DOHH2 (cell line): ENCODE measurements around the gene CCL2.

Experiments
- H3F3A ChIP-seq: fragments of 200-600 bp; sonication (generic), shearing (Covaris generic); 2 replicates; pipeline ENCODE4 v1.6.0; 2016; ENCODE audit warnings: antibody characterized with exemption, mild to moderate bottlenecking; ENCODE audit not compliant: control insufficient read depth, insufficient read depth
- H3K27ac ChIP-seq: fragments of 200-600 bp; sonication (generic); 2 replicates; pipeline ENCODE4 v1.5.1; 2014; ENCODE audit warnings: low read depth, mild to moderate bottlenecking, low read length, moderate library complexity
- H3K27me3 ChIP-seq: fragments of 200-600 bp; sonication (generic); 2 replicates; pipeline ENCODE4 v1.6.1; 2014; ENCODE audit warnings: mild to moderate bottlenecking, low read length, mixed read lengths; ENCODE audit not compliant: control insufficient read depth
- H3K36me3 ChIP-seq: fragments of 200-600 bp; sonication (generic); 2 replicates; pipeline ENCODE4 v1.6.1; 2014; ENCODE audit warnings: mild to moderate bottlenecking, low read length, moderate library complexity, mixed read lengths; ENCODE audit not compliant: control insufficient read depth
- H3K4me1 ChIP-seq: fragments of 200-600 bp; sonication (generic); 2 replicates; pipeline ENCODE4 v1.6.1; 2014; ENCODE audit warnings: mild to moderate bottlenecking, low read length, mixed read lengths; ENCODE audit not compliant: control insufficient read depth
- H3K4me2 ChIP-seq: fragments of 200-600 bp; sonication (generic); 2 replicates; pipeline ENCODE4 v1.6.0; 2014; ENCODE audit warnings: mild to moderate bottlenecking, low read length, moderate library complexity
- H3K4me3 ChIP-seq: fragments of 200-600 bp; sonication (generic); 2 replicates; pipeline ENCODE4 v1.5.1; 2014; ENCODE audit warnings: mild to moderate bottlenecking, low read length, mixed read lengths
- H3K79me2 ChIP-seq: fragments of 200-600 bp; sonication (generic); 2 replicates; pipeline ENCODE4 v1.6.1; 2014; ENCODE audit warnings: mild to moderate bottlenecking, low read length, mixed read lengths; ENCODE audit not compliant: control insufficient read depth
- H3K9me2 ChIP-seq: fragments of 200-600 bp; sonication (generic); replicated peaks from 2 replicates; pipeline ENCODE4 v1.6.1; 2014; ENCODE audit warnings: mild to moderate bottlenecking, low read length, mixed read lengths; ENCODE audit not compliant: control insufficient read depth
- H3K9me3 ChIP-seq: fragments of 200-600 bp; sonication (generic); 2 replicates; pipeline ENCODE4 v1.6.1; 2014; ENCODE audit warnings: antibody characterized with exemption, low read length, mixed read lengths; ENCODE audit not compliant: control insufficient read depth, insufficient read depth
- H4K20me1 ChIP-seq: fragments of 200-600 bp; sonication (generic); 2 replicates; pipeline ENCODE4 v1.6.0; 2014; ENCODE audit warnings: low read depth, mild to moderate bottlenecking, antibody characterized with exemption, low read length, moderate library complexity; ENCODE audit not compliant: control insufficient read depth, insufficient read depth
- EZH2phosphoT487 ChIP-seq: fragments of 200-600 bp; sonication (generic); IDR thresholded peaks from 2 replicates; pipeline ENCODE4 v1.6.1; 2017; ENCODE audit warnings: borderline replicate concordance, mild to moderate bottlenecking, antibody characterized with exemption, low read length, moderate library complexity, mixed read lengths
- TF ChIP-seq, protein P1 (sequence below): fragments of 200-600 bp; sonication (generic); IDR thresholded peaks from one replicate; pipeline ENCODE4 v1.5.1; 2014; ENCODE audit warnings: antibody characterized with exemption, mild to moderate bottlenecking, low read depth, low read length; ENCODE audit not compliant: poor library complexity, severe bottlenecking

Gene CCL2

DNA sequence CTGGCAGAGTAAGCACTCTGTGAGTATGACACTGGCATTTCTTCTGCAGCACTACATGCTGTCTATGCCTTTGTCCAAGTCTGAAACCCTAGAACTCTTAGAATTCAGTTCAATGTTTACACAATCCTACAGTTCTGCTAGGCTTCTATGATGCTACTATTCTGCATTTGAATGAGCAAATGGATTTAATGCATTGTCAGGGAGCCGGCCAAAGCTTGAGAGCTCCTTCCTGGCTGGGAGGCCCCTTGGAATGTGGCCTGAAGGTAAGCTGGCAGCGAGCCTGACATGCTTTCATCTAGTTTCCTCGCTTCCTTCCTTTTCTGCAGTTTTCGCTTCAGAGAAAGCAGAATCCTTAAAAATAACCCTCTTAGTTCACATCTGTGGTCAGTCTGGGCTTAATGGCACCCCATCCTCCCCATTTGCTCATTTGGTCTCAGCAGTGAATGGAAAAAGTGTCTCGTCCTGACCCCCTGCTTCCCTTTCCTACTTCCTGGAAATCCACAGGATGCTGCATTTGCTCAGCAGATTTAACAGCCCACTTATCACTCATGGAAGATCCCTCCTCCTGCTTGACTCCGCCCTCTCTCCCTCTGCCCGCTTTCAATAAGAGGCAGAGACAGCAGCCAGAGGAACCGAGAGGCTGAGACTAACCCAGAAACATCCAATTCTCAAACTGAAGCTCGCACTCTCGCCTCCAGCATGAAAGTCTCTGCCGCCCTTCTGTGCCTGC lies at the start of gene CCL2:
CCL2 (plus strand) TSS at position 635 of the 730 bp plus-strand sequence; CDS start at position 700, 65 bp downstream.
- Histone ChIP-seq H3K4me2 (no peak within 1 kb of the TSS), H3K4me1 (no peaks in the 10 kb centered on the region)
- TF ChIP-seq, protein P1, sequence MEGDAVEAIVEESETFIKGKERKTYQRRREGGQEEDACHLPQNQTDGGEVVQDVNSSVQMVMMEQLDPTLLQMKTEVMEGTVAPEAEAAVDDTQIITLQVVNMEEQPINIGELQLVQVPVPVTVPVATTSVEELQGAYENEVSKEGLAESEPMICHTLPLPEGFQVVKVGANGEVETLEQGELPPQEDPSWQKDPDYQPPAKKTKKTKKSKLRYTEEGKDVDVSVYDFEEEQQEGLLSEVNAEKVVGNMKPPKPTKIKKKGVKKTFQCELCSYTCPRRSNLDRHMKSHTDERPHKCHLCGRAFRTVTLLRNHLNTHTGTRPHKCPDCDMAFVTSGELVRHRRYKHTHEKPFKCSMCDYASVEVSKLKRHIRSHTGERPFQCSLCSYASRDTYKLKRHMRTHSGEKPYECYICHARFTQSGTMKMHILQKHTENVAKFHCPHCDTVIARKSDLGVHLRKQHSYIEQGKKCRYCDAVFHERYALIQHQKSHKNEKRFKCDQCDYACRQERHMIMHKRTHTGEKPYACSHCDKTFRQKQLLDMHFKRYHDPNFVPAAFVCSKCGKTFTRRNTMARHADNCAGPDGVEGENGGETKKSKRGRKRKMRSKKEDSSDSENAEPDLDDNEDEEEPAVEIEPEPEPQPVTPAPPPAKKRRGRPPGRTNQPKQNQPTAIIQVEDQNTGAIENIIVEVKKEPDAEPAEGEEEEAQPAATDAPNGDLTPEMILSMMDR, result no peak
- no peak for TF ChIP-seq EZH2phosphoT487

DNA sequence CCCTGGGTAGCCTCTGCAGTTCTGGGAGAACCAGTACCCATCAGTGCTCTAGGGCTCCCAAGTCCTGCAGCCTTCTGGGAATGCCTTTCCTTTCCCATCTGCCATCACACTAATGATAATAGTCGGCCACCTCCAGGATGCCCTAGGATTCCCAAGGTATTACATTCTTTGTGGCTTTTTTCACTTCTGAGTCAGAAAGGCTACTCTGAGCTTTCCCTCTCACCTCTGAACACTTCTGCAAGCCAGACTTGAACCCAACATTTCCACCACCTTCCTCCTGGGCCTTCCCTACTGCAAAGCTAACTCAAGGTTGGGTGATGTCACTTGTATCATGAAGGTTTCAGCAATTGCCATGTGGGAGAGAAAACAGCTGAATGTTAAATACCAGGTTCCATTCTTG lies 49.7 kb upstream of the CCL2 start:
- Histone ChIP-seq H3K36me3 (no peaks in the 10 kb centered on the region), H3K9me2 (no peaks in the 10 kb centered on the region), H3K4me1 (no peaks in the 10 kb centered on the region), H3K9me3 (no peaks in the 10 kb centered on the region), H3F3A (no peaks in the 10 kb centered on the region), H3K79me2 (no peaks in the 10 kb centered on the region), H3K4me3 (no peak overlapping the region), H4K20me1 (no peaks in the 10 kb centered on the region), H3K4me2 (no peak overlapping the region), H3K27ac (no peak overlapping the region), H3K27me3 (peaks cover 8% of the 10 kb centered on the region; the same call in 1 of the 2 replicates)
- no peak for TF ChIP-seq EZH2phosphoT487
- TF ChIP-seq, protein P1, result no peak

More for the DNA sequence above, at the start of gene CCL2:
- no peaks in the 10 kb centered on the region for H3F3A ChIP-seq
- no peaks in the 10 kb centered on the region for H3K9me3 ChIP-seq
- H4K20me1 ChIP-seq, result no peaks in the 10 kb centered on the region
- H3K4me3 ChIP-seq, result no peak within 1 kb of the TSS
- H3K36me3 ChIP-seq, result no peaks in the 10 kb centered on the region
- no peaks in the 10 kb centered on the region for H3K9me2 ChIP-seq
- H3K27me3 ChIP-seq, result peaks cover 2% of the 10 kb centered on the region; the same call in 1 of the 2 replicates
- H3K79me2 ChIP-seq, result no peaks in the 10 kb centered on the region
- H3K27ac ChIP-seq, result no peak within 1 kb of the TSS

DNA sequence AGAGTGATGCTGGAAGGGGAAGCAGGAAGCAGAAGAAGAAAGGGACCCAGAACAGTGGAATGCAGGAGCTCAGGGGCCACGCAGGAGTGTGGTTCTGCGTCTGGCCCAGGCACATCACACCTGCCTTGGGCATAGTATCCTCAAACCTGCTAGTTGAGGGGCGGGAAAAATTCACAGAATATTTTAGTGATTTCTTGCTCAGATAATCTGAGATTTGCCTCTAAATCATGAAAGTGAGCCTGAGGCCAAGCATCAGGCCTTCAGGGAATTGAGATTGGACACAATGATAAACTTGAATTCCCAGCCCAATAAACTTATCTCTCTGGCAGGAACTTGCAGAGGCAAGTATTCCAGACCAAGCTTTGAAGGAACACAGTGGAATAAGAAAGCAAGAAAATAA lies 48.5 kb upstream of the CCL2 start:
- Histone ChIP-seq H3K4me2 (no peak overlapping the region), H3K9me2 (no peaks in the 10 kb centered on the region), H3F3A (no peaks in the 10 kb centered on the region), H3K27me3 (peaks cover under 1% of the 10 kb centered on the region; the same call in 1 of the 2 replicates), H3K4me1 (no peaks in the 10 kb centered on the region), H3K36me3 (no peaks in the 10 kb centered on the region), H3K9me3 (no peaks in the 10 kb centered on the region), H3K27ac (no peak overlapping the region), H3K79me2 (no peaks in the 10 kb centered on the region), H3K4me3 (no peak overlapping the region), H4K20me1 (no peaks in the 10 kb centered on the region)
- no peak for TF ChIP-seq EZH2phosphoT487
- TF ChIP-seq, protein P1, result no peak
